B cell (primary cell): Measurements from ENCODE around the gene FAIM2. TPM values are rescaled to one million over a fixed set of nuclear protein-coding genes. Genes with fewer than 3 reads are reported as not detected.

ENCODE experiments used
- ATAC-seq: fragments of 200-7000 bp; cut with Tn5 transposase; one replicate; pipeline ENCODE4 v1.10.0; 2021; ENCODE audit warnings: low read depth, mild to moderate bottlenecking, moderate number of reproducible peaks, moderate library complexity
- CTCF ChIA-PET: fragments of 350-600 bp; sonication (Branson Sonifier 250); formaldehyde crosslinking; loops from one replicate; lab custom pipeline; 2021; ENCODE audit warnings: antibody characterized with exemption, inconsistent platforms; lab: Charles Lee
- POLR2A ChIA-PET: fragments of 350-600 bp; sonication (Branson Sonifier 250); formaldehyde crosslinking; loops from one replicate; lab custom pipeline; 2021; ENCODE audit warnings: antibody characterized with exemption; lab: Charles Lee
- DNase-seq: peaks from one replicate; pipeline ENCODE4 v3.0.0; 2013
- H2AFZ ChIP-seq: 2 replicates; pipeline ENCODE4 v1.6.1; 2012; ENCODE audit warnings: mild to moderate bottlenecking, low read depth, low read length; ENCODE audit not compliant: insufficient read depth, poor library complexity, severe bottlenecking
- H3K27ac ChIP-seq, 2 donors: 1 replicate in 1 of 2; 2 replicates in 1 of 2; pipeline ENCODE4 v1.5.1; 2012 to 2013; ENCODE audit warnings: low read length in 2 of 2, mild to moderate bottlenecking in 2 of 2, moderate library complexity in 1 of 2
- H3K27me3 ChIP-seq, 4 experiments: fragments of 200-600 bp in 1 of 4; sonication (generic) in 1 of 4; replicated peaks in 1 of 4; 1 replicate in 2 of 4; 2 replicates in 2 of 4; pipeline versions ENCODE4 v1.6.1 to v1.7.0; 2013 to 2016; ENCODE audit warnings: low read length in 3 of 4, mild to moderate bottlenecking in 2 of 4, mixed read lengths in 1 of 4, moderate library complexity in 1 of 4; ENCODE audit not compliant: insufficient read depth in 4 of 4, control insufficient read depth in 3 of 4; ENCODE audit errors: control extremely low read depth in 1 of 4
- H3K36me3 ChIP-seq, 2 experiments: replicated peaks in 1 of 2; 1 replicate in 1 of 2; 2 replicates in 1 of 2; pipeline versions ENCODE4 v1.6.1 to v1.7.1; 2013; ENCODE audit warnings: low read length in 1 of 2; ENCODE audit not compliant: insufficient read depth in 2 of 2, control insufficient read depth in 1 of 2; ENCODE audit errors: control extremely low read depth in 1 of 2, extremely low read depth in 1 of 2
- H3K4me1 ChIP-seq, 2 donors: fragments of 200-600 bp in 1 of 2; sonication (generic) in 1 of 2; 1 replicate in 1 of 2; 2 replicates in 1 of 2; pipeline versions ENCODE4 v1.5.1 to v1.6.1; 2013 to 2017; ENCODE audit warnings: low read length in 2 of 2; ENCODE audit not compliant: control insufficient read depth in 2 of 2, insufficient read depth in 2 of 2
- H3K4me2 ChIP-seq: replicated peaks from 2 replicates; pipeline ENCODE3; 2012; ENCODE audit warnings: mild to moderate bottlenecking, low read depth, low read length; ENCODE audit not compliant: poor library complexity, severe bottlenecking
- H3K4me3 ChIP-seq, 5 experiments: fragments of 200-600 bp in 1 of 5; sonication (generic) in 1 of 5; 1 replicate in 3 of 5; 2 replicates in 2 of 5; pipeline versions ENCODE4 v1.5.1 to v1.7.0; 2011 to 2016; ENCODE audit warnings: low read length in 4 of 5, mild to moderate bottlenecking in 4 of 5, low read depth in 2 of 5, control low read depth in 1 of 5, moderate library complexity in 1 of 5; ENCODE audit not compliant: insufficient read depth in 1 of 5; ENCODE audit errors: control extremely low read depth in 1 of 5, extremely low read depth in 1 of 5
- H3K79me2 ChIP-seq: fragments of 200-600 bp; sonication (generic); one replicate; pipeline ENCODE4 v1.6.0; 2016; ENCODE audit warnings: low read length; ENCODE audit not compliant: control insufficient read depth, insufficient read depth
- H3K9ac ChIP-seq: fragments of 200-600 bp; sonication (generic); 2 replicates; pipeline ENCODE4 v1.6.1; 2017; ENCODE audit warnings: mild to moderate bottlenecking, low read length, moderate library complexity
- H3K9me3 ChIP-seq, 3 donors: one replicate each; pipeline versions ENCODE4 v1.6.1 to v1.7.1; 2013; ENCODE audit warnings: low read length in 2 of 3; ENCODE audit not compliant: control insufficient read depth in 2 of 3, insufficient read depth in 1 of 3; ENCODE audit errors: control extremely low read depth in 1 of 3
- H4K20me1 ChIP-seq: 2 replicates; pipeline ENCODE4 v1.6.0; 2012; ENCODE audit warnings: mild to moderate bottlenecking, low read length; ENCODE audit not compliant: insufficient read depth, control insufficient read depth, poor library complexity, severe bottlenecking
- H3K27ac Mint-ChIP-seq: one replicate; pipeline ENCODE4 v1.8.0; 2021; ENCODE audit warnings: mixed read lengths
- H3K27me3 Mint-ChIP-seq: one replicate; pipeline ENCODE4 v1.8.0; 2021; ENCODE audit warnings: mixed read lengths
- H3K4me1 Mint-ChIP-seq: one replicate; pipeline ENCODE4 v1.8.0; 2021; ENCODE audit warnings: mixed read lengths
- H3K4me3 Mint-ChIP-seq: one replicate; pipeline ENCODE4 v1.8.0; 2021; ENCODE audit warnings: mixed read lengths
- H3K9me3 Mint-ChIP-seq: one replicate; pipeline ENCODE4 v1.8.0; 2022; ENCODE audit warnings: mixed read lengths; ENCODE audit not compliant: insufficient read depth
- CTCF ChIP-seq: fragments of 200-600 bp; IDR thresholded peaks from one replicate; pipeline ENCODE4 v1.8.0; 2022; ENCODE audit warnings: antibody characterized with exemption, mild to moderate bottlenecking
- EZH2 ChIP-seq: IDR thresholded peaks from 2 replicates; pipeline ENCODE4 v1.6.1; 2012; ENCODE audit warnings: borderline replicate concordance, low read depth, mild to moderate bottlenecking, moderate library complexity, low read length; ENCODE audit not compliant: insufficient read depth, poor library complexity, severe bottlenecking
- WGBS: methylation state at CpG from one replicate; pipeline ENCODE4 v1.1.5; 2013; ENCODE audit warnings: missing lambda C conversion rate; ENCODE audit not compliant: insufficient coverage; 5-methylcytosine and 5-hydroxymethylcytosine counted together
- intact Hi-C: fragments of 100-400 bp; cut with micrococcal nuclease; formaldehyde crosslinking; loops from one replicate; pipeline ENCODE4 v1.10.0; 2022
- polyA plus RNA-seq: library from polyadenylated mRNA; depleted of rRNA; stranded (reverse); fragments of >200 nt; gene quantifications from 2 replicates; pipeline ENCODE4 v1.2.3, GENCODE V29; 2012
- total RNA-seq, 2 donors: library from RNA; stranded (reverse); fragments of 120-200 nt in 1 of 2; gene quantifications; 1 replicate in 1 of 2; 2 replicates in 1 of 2; pipeline versions ENCODE4 v1.2.3 to v1.2.4, GENCODE V29; 2013 to 2022

Gene FAIM2
- total and polyA plus RNA-seq, 2 donors (not counting 1 experiment from before 2014, with no cell fraction given) = not detected

DNA sequence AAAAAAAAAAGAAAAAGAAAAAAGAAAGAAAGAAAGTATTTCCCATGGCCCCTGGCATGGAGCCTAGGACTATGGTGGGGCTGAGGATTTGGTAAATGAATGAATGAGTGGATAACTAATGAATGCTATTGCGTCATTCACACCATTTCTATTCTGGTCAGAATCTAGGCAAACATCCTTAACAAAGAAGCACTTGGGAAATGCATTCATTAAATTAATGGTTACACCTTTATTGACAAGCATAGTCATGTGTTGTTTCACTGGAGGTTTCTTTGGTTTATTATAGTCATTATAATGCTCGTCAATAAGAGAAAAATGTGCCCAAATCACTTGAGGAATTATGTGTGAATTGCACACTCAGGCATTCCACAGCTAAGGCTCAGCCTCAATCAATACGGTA lies 33.2 kb upstream of the FAIM2 start:
- H3K4me3 ChIP-seq = no peak overlapping the region
- intact Hi-C loops = no loop called here
- no peaks in the 10 kb centered on the region for H4K20me1 ChIP-seq
- CTCF ChIA-PET = interaction anchor here (1.0 to 1.6 kb wide), 2 partner anchors 9 to 21 kb away, joined by 3 to 9 read pairs; no protein-coding TSS in a partner anchor
- ATAC-seq (no peak), DNase-seq (no peak)
- H3K9ac ChIP-seq = no peak overlapping the region
- no peak overlapping the region for H3K4me3 Mint-ChIP-seq
- TF ChIP-seq EZH2 (no peak), CTCF (no peak)
- H2AFZ ChIP-seq = no peak overlapping the region
- H3K36me3 ChIP-seq = no peaks in the 10 kb centered on the region
- POLR2A ChIA-PET = no interaction called here
- H3K4me1 Mint-ChIP-seq = peaks cover under 1% of the 10 kb centered on the region
- H3K27me3 ChIP-seq = no peaks in the 10 kb centered on the region
- no peak overlapping the region for H3K4me2 ChIP-seq
- H3K27me3 Mint-ChIP-seq = peaks cover 14% of the 10 kb centered on the region
- H3K79me2 ChIP-seq = no peaks in the 10 kb centered on the region
- no peaks in the 10 kb centered on the region for H3K4me1 ChIP-seq
- WGBS = no CpG with 5 or more reads among the region's 3 CpGs
- H3K27ac Mint-ChIP-seq = no peak overlapping the region
- H3K27ac ChIP-seq = no peak overlapping the region
- H3K9me3 Mint-ChIP-seq = no peaks in the 10 kb centered on the region
- H3K9me3 ChIP-seq = no peaks in the 10 kb centered on the region

- ATAC-seq = no peak
- intact Hi-C loops = no loop called here
- H3K4me1 ChIP-seq = no peaks in the 10 kb centered on the region
Measured at GRCh38 chr12:49934505-49934904, 30.8 kb upstream of the FAIM2 start.

More at GRCh38 chr12:49934505-49934904, 30.8 kb upstream of the FAIM2 start:
- H3K4me3 Mint-ChIP-seq = no peak overlapping the region
- Histone ChIP-seq H3K36me3 (no peaks in the 10 kb centered on the region), H3K79me2 (no peaks in the 10 kb centered on the region), H3K9me3 (no peaks in the 10 kb centered on the region), H3K4me2 (no peak overlapping the region), H3K9ac (no peak overlapping the region), H2AFZ (no peak overlapping the region), H3K4me3 (no peak overlapping the region), H4K20me1 (no peaks in the 10 kb centered on the region), H3K27ac (no peak overlapping the region), H3K27me3 (no peaks in the 10 kb centered on the region)
- no peak overlapping the region for H3K27ac Mint-ChIP-seq
- POLR2A ChIA-PET = no interaction called here
- H3K9me3 Mint-ChIP-seq = no peaks in the 10 kb centered on the region
- peaks cover 19% of the 10 kb centered on the region for H3K27me3 Mint-ChIP-seq
- no CpG with 5 or more reads among the region's 3 CpGs for WGBS
- no peak for TF ChIP-seq CTCF
- no peak for TF ChIP-seq EZH2
- no peaks in the 10 kb centered on the region for H3K4me1 Mint-ChIP-seq
- CTCF ChIA-PET = interaction anchor here (1.7 to 2.7 kb wide), 2 partner anchors 11 to 33 kb away, joined by 5 to 10 read pairs; no protein-coding TSS in a partner anchor
- no peak for DNase-seq
